ENCODE measurements around the gene SNX18.

DNA sequence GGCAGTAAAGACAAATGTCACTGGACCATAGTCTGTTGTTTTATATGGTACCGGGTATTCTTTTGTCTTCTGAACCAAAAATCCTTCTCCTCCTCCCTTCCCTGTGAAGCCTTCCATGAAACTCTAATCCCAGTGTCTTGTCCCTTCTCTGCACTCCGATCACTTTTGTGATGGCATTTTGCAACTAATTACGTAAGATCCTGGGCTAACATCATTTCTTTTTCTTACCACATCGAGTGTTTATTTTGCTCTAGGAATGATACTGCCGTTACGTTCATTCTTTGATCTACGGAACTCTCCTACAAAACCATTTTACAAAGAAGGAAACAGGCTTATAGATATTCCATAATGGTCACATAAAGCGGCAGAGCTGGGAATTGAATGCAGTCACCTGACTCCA, 33.7 kb downstream of the SNX18 start:
- TF ChIP-seq, protein P1, sequence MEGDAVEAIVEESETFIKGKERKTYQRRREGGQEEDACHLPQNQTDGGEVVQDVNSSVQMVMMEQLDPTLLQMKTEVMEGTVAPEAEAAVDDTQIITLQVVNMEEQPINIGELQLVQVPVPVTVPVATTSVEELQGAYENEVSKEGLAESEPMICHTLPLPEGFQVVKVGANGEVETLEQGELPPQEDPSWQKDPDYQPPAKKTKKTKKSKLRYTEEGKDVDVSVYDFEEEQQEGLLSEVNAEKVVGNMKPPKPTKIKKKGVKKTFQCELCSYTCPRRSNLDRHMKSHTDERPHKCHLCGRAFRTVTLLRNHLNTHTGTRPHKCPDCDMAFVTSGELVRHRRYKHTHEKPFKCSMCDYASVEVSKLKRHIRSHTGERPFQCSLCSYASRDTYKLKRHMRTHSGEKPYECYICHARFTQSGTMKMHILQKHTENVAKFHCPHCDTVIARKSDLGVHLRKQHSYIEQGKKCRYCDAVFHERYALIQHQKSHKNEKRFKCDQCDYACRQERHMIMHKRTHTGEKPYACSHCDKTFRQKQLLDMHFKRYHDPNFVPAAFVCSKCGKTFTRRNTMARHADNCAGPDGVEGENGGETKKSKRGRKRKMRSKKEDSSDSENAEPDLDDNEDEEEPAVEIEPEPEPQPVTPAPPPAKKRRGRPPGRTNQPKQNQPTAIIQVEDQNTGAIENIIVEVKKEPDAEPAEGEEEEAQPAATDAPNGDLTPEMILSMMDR (conservative IDR thresholded peaks at IDR 0.05; ENCODE audit: low read depth in 2 of 2) = no peak
- no peak for TF ChIP-seq EZH2 (IDR thresholded peaks at IDR 0.05; ENCODE audit: low read depth, unreplicated experiment)
- no peak for TF ChIP-seq CREB1 (CRISPR knock-in tag; IDR thresholded peaks at IDR 0.05; ENCODE audit: low read depth)
- no peak for TF ChIP-seq EZH2phosphoT487 (IDR thresholded peaks at IDR 0.05; ENCODE audit: unreplicated experiment)
- TF ChIP-seq POLR2AphosphoS5 (IDR thresholded peaks at IDR 0.05; ENCODE audit: low read depth) = no peak
- no peak for TF ChIP-seq JUNB (IDR thresholded peaks at IDR 0.05; ENCODE audit: unreplicated experiment)
- TF ChIP-seq, protein P2, sequence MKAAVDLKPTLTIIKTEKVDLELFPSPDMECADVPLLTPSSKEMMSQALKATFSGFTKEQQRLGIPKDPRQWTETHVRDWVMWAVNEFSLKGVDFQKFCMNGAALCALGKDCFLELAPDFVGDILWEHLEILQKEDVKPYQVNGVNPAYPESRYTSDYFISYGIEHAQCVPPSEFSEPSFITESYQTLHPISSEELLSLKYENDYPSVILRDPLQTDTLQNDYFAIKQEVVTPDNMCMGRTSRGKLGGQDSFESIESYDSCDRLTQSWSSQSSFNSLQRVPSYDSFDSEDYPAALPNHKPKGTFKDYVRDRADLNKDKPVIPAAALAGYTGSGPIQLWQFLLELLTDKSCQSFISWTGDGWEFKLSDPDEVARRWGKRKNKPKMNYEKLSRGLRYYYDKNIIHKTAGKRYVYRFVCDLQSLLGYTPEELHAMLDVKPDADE (IDR thresholded peaks at IDR 0.05) = no peak
- TF ChIP-seq, protein P3, sequence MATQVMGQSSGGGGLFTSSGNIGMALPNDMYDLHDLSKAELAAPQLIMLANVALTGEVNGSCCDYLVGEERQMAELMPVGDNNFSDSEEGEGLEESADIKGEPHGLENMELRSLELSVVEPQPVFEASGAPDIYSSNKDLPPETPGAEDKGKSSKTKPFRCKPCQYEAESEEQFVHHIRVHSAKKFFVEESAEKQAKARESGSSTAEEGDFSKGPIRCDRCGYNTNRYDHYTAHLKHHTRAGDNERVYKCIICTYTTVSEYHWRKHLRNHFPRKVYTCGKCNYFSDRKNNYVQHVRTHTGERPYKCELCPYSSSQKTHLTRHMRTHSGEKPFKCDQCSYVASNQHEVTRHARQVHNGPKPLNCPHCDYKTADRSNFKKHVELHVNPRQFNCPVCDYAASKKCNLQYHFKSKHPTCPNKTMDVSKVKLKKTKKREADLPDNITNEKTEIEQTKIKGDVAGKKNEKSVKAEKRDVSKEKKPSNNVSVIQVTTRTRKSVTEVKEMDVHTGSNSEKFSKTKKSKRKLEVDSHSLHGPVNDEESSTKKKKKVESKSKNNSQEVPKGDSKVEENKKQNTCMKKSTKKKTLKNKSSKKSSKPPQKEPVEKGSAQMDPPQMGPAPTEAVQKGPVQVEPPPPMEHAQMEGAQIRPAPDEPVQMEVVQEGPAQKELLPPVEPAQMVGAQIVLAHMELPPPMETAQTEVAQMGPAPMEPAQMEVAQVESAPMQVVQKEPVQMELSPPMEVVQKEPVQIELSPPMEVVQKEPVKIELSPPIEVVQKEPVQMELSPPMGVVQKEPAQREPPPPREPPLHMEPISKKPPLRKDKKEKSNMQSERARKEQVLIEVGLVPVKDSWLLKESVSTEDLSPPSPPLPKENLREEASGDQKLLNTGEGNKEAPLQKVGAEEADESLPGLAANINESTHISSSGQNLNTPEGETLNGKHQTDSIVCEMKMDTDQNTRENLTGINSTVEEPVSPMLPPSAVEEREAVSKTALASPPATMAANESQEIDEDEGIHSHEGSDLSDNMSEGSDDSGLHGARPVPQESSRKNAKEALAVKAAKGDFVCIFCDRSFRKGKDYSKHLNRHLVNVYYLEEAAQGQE (IDR thresholded peaks at IDR 0.05; ENCODE audit: unreplicated experiment) = no peak
- TF ChIP-seq STAT1 (IDR thresholded peaks at IDR 0.05; ENCODE audit: unreplicated experiment) = no peak
- no peak for TF ChIP-seq ZNF331 (CRISPR knock-in tag; IDR thresholded peaks at IDR 0.05; ENCODE audit: low read depth)
- no peak for TF ChIP-seq ZNF114 (CRISPR knock-in tag; IDR thresholded peaks at IDR 0.05)
- no peak for TF ChIP-seq NANOG (IDR thresholded peaks at IDR 0.05; ENCODE audit: borderline replicate concordance)
- TF ChIP-seq, protein P4, sequence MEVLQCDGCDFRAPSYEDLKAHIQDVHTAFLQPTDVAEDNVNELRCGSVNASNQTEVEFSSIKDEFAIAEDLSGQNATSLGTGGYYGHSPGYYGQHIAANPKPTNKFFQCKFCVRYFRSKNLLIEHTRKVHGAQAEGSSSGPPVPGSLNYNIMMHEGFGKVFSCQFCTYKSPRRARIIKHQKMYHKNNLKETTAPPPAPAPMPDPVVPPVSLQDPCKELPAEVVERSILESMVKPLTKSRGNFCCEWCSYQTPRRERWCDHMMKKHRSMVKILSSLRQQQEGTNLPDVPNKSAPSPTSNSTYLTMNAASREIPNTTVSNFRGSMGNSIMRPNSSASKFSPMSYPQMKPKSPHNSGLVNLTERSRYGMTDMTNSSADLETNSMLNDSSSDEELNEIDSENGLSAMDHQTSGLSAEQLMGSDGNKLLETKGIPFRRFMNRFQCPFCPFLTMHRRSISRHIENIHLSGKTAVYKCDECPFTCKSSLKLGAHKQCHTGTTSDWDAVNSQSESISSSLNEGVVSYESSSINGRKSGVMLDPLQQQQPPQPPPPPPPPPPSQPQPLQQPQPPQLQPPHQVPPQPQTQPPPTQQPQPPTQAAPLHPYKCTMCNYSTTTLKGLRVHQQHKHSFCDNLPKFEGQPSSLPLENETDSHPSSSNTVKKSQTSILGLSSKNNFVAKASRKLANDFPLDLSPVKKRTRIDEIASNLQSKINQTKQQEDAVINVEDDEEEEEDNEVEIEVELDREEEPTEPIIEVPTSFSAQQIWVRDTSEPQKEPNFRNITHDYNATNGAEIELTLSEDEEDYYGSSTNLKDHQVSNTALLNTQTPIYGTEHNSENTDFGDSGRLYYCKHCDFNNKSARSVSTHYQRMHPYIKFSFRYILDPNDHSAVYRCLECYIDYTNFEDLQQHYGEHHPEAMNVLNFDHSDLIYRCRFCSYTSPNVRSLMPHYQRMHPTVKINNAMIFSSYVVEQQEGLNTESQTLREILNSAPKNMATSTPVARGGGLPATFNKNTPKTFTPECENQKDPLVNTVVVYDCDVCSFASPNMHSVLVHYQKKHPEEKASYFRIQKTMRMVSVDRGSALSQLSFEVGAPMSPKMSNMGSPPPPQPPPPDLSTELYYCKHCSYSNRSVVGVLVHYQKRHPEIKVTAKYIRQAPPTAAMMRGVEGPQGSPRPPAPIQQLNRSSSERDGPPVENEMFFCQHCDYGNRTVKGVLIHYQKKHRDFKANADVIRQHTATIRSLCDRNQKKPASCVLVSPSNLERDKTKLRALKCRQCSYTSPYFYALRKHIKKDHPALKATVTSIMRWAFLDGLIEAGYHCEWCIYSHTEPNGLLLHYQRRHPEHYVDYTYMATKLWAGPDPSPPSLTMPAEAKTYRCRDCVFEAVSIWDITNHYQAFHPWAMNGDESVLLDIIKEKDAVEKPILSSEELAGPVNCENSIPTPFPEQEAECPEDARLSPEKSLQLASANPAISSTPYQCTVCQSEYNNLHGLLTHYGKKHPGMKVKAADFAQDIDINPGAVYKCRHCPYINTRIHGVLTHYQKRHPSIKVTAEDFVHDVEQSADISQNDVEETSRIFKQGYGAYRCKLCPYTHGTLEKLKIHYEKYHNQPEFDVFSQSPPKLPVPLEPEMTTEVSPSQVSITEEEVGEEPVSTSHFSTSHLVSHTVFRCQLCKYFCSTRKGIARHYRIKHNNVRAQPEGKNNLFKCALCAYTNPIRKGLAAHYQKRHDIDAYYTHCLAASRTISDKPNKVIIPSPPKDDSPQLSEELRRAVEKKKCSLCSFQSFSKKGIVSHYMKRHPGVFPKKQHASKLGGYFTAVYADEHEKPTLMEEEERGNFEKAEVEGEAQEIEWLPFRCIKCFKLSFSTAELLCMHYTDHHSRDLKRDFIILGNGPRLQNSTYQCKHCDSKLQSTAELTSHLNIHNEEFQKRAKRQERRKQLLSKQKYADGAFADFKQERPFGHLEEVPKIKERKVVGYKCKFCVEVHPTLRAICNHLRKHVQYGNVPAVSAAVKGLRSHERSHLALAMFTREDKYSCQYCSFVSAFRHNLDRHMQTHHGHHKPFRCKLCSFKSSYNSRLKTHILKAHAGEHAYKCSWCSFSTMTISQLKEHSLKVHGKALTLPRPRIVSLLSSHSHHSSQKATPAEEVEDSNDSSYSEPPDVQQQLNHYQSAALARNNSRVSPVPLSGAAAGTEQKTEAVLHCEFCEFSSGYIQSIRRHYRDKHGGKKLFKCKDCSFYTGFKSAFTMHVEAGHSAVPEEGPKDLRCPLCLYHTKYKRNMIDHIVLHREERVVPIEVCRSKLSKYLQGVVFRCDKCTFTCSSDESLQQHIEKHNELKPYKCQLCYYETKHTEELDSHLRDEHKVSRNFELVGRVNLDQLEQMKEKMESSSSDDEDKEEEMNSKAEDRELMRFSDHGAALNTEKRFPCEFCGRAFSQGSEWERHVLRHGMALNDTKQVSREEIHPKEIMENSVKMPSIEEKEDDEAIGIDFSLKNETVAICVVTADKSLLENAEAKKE (CRISPR knock-in tag; IDR thresholded peaks at IDR 0.05) = no peak

All from GM23338 (cell line).